Activated CD4-positive, alpha-beta T cell treated with anti-CD3 and anti-CD28 coated beads for 48 hours (primary cell): Measurements from ENCODE around the gene LRRC36.
"Not testable (repeated sequence)": the region's sequence is repeated elsewhere in the genome, so short reads cannot be mapped to it uniquely, and the experiment has no call there.

ENCODE experiments used
- DNase-seq: peaks from one replicate; pipeline ENCODE4 v3.0.0-alpha.2; 2020

Gene LRRC36

DNA sequence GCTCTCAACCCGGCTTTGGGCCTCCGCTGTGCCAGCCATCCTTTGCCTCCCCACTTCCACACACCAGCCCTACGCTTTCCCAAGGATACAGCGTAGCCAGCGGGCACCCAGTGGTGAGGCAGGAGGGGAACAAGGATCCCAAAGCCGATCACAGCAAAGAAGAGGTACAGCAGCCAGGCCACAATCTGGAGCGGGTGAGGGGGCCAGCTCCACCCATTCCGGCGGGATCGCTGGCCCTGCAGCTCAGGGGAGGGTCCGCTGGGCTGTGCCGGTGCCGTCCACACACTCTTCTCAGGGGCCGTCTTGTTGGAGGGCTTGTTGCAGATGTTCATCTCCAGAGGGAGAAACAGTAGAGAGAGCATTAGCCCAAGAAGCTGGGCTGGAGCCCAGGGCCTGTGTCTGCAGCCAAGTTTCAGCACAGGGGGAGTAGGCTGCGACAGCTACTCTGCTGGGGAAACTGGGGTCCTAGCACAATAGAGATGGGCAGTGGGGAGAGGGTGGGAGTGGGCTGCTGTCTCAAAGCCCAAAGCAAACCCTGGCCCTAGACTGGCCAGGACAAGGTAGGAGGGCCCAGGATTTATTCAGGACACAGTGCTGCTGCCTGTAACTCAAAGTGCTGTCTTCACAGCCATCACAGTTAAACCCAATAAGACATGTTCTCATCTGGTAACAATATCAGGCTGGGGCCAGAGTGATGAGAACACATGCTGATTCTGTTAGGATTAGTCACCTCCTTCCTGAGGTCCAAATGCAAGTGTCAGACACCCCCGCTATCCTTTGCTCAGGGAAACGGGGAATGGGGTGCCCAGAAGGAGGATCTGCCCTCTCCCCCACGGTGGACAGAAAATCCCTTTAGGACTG, 79.7 kb downstream of the LRRC36 start:
- no peak for DNase-seq

DNA sequence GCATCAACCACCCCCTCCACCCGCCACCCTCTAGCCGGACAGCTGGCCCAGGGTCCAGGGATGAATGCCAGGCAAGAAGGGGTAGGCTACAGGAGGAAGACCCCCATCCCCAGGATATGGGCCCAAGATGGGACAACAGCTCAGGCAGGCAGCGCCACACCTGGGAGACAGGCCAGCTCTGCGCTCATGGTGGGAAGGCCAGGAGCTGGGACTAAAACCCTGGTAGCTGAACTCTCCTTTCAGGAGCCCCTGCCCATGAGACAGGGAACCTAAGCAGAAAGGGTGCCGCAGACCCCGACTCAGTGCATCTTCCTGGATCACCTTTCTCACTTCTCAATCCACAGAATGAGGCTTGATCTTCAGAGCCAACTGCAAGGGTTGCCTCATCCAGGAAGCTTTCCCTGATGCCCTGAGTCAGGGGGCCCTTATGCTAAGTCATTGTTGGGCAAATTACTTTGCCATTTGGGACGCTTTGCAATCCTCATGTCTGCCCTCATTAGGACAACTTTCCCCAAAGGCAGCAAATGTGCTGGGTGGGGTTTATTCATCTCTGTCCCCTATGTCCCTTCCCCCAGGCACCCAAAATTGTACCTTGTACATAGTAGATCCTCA, 80.7 kb downstream of the LRRC36 start:
- DNase-seq: no peak

DNA sequence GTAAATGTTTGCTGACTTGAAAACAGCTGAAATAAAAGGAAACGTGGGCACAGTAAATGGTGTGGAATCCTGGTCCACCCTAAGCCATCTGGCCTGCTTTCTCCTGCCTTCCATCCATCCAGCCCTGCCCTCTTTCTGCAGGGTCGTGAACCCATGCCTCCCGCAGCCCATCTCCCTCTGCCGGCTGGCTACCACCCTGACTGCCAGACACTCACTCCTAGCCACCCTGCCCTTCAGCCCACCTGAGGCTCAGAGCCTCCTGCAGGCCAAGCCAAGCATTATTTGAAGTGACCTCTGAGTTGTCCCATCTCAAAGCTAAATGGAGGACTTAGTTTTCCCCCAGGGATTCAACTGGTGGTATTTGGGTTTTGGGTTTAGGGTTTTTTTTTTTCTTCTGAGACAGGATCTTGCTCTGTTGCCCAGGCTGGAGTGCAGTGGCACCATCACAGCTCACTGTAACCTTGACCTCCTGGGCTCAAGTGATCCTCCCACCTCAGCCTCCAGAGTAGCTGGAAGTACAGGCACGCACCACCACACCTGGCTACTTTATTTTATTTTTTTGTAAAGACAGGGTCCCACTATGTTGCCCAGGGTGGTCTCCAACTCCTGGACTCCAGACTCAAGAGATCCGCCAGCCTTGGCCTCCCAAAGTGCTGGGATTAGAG, 81.3 kb downstream of the LRRC36 start:
- DNase-seq: no peak

DNA sequence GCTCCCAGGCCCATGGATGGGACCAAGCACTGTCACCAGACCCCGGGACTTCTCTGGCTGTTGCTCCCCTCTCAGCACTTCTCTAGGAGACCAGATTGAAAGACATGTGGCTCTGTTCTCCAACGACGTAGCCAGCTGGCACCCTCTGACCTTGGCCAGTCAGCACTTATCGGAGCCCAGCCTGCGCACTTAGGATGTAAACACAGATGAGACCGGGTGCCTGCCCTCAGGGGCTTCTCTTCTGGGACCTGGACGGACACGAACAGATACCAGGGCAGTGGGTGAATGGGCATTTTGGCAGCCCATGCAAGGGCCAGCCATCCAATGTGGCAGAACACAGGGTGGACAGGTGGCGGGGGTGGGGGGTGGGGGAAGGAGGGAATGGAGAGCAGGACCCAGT, 83.0 kb downstream of the LRRC36 start:
- DNase-seq: no peak

DNA sequence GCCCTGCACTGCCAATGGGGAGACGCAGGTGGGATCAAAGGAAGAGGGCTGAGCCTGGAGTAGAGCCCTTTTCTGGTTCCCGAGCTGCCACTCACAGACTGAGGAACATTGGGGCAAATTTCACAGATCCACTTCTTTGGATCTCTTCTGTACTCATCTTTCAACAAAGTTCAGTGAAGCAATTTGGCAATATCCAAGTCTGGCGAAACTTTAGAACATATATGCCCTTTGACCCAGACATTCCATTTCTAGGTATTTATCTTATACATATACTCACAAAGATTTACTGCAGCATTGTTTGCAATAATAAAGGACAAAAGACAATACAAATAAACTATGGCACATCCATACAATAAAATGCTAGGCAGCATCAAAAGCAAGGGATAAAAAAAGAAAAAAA, 84.7 kb downstream of the LRRC36 start:
- no peak for DNase-seq

DNA sequence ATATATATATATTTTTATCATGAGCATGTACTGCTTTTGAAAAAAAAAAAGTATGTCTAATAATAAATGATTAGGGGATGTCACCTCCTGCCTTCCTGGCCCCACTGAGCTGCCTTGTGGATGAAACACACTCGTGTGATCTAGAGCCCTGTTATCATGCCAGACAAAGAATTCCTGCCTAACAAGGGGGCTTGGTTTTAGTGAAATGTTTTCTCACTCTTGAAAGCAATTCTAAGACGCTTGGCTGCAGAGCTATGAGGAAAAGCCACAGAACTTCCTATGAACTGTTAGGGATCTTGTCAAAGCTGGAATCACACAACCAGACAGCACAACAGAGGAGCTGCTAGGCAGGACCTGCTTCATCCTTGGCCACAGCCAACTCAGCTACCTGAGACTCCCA, 85.7 kb downstream of the LRRC36 start:
- no peak for DNase-seq

DNA sequence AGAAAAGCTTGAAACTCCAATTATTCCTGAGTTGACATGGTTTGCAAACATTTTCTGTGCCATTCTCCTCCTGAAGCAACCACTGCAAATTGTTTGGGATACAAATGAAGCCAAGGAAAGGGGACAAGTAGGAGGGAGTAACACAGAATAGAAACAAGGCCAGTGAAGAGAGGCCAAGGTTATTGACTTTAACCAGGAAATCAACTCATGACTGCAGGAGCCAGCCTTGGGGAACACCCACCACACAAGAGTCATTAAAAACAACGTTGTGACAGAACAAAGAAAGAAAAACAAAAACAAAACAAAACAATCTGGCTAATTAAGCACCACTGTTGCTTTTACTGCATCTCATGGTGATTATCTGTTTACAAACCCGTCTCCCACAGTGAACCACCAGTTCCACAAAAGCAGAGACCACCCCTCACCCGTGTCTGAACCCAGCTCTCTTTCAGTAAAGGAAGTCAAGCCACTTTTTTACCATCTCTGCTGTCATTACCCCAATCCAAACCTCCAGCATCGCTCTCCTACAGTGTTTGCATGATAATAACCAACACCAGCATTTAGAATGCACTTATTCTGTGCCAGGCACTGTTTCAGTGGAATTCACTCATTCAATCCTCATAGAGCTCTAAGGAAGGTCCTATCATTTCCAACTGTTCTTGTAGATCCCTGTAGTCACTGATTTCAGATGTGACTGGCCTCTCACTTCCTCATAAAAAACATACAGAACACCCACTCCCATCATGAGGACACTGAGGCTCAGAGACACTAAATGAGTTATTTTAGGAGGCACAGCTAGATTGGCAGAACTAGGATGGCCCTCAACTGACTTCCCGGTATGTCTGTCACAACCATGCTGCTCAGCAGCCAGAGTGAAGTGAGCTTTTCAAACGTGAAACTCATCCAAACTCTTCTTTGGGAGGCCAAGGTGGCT, 87.6 kb downstream of the LRRC36 start:
- DNase-seq: no peak

DNA sequence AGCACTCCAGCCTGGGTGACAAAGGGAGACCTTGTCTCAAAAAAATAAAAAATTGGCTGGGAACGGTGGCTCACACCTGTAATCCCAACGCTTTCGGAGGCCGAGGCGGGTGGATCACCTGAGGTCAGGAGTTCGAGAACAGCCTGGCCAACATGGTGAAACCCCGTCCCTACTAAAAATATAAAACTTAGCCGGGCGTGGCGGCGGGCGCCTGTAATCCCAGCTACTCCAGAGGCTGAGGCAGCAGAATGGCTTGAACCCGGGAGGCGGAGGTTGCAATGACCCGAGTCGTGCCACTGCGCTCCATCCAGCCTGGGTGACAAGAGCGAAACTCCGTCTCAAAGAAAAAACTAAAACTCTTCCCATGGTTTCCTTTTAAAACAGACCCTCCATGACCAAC, 88.8 kb downstream of the LRRC36 start:
- DNase-seq: not testable (repeated sequence)

DNA sequence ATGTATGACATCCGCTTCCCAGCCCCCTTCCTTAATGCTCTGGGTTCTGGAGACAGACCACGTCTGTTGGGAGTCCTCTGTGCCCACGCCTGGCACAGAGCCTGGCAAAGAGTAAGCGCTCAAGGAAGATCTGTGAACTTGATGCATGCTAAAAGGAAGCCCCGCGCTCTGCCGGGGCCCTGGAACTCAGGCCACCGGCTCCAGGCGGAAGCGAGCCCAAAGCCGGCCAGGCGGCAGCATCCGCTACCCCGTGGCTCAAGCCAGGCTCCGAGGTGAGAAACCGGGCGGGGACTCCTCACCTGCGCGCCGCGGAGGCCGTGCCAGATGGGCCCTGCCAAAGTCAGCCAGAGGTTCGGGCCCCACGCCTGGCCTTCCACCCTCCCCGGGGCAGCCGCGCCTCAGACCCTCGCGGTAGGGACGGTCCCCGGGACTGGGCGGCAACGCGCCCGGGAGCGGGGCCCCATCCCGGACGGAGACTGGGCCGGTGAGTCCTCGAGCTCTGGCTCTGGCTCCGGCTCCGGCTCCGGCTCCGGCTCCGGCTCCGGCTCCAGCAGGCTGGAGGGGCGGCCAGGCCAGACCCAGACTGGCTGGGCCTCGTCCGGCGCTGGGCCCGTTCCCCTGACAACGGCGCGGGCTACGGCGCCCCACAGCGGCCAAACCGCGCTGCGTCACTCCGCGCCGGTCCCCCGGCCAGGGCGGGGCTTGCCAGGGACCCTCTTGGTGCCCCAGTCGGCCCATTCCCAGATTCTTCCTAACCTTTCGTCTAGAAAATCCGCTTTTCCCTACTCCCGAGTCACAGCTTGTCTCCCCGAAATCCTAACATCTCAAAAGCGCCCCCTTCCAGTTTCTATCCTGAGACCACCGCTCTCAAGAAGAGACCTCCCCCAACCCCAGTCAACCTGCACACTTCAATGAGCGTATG, 89.5 kb downstream of the LRRC36 start, which contains the start of gene ZDHHC1:
Gene ZDHHC1, minus strand, starts transcription at position 606 of the 922 bp plus-strand sequence. CDS start 8,702 bp downstream, outside the sequence.
- DNase-seq: peak; percentile 61

DNA sequence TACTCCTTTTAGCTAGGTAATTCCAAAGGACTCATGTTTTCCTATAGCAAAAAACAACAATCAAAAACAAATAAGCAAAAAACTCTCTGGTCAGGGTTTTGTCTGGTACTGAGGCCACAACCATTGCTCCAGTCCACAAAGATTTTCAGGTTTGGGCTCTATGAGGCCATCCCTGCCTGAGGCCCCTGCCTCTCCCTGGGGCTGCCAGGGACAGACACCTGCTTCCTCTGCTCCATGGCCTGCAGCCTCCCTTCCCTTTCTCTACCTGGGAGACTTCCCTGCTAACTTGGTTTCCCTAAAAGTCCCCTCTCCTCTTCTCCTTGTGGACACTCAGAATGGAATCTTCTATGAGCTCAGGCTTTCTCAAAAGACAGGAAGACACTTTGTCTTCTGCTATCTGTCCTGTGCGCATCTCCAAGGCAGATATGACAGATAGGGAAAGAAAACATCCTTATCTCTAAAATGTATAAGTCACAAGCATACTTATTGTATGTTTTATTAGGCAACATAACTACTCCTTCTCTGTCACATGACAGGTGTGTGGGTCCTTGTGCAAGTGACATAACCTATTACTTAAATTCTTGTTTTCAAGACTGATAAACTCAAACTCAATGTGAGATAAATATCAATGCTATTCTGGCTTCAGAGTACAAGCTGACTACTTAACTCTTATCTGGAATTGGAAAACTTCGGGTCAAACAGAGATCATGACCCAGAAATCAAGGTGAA, 90.9 kb downstream of the LRRC36 start:
- DNase-seq: no peak

DNA sequence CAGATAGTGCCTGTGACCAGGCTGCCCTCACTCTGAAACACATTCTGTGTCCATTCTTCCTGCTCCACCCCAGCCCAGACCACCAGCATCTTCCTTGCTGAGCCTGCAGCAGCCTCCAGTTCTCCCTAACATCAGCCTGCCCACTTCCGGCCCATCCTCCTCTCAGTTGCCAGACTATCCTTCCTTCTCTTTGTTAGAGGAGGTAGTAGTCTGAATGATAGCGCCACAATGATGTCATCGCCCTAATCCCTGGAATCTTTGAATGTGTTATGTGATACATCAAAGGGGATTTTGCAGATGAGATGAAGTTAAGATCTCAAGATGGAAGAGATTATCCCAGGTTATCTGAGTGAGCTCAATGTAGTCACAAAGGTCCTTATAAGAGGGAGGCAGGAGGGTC, 92.9 kb downstream of the LRRC36 start:
- no peak for DNase-seq

DNA sequence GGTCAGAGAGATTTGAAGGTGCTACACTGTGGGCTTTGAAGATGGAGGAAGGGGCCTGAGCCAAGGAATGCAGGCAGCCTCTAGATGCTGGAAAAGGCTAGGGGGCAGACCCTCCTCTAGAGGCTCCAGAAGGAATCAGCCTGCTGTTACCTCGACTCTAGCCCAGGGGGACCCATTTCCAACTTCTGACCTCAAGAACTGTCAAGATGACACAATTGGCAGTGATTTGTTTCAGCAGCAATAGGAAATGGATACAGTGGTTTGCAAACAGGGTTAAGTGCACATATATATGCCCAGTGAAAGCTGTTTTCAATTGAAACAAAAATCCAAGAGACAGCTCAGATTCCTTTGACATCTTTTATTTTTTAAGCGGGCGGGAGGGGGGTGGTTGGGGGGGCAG, 93.3 kb downstream of the LRRC36 start:
- no peak for DNase-seq

DNA sequence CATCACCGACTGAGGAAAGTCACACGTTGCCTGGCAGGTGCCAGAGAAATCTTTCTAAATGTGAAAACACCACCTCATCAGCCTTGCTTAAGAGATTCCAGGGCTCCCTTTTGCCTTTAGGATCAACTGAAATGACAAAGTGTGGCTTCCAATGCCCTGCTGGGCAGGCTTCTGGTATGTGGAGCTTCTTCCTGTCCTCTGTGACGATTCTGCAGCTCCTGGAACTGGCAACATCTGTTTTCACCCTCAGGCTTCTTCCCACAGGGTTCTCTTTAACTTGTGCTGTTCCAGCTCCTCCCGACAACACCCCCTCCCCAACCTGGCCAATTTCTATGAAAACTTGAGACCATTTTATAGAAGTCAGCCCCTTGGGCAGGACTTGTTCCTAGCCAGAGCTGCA, 94.4 kb downstream of the LRRC36 start:
- no peak for DNase-seq

DNA sequence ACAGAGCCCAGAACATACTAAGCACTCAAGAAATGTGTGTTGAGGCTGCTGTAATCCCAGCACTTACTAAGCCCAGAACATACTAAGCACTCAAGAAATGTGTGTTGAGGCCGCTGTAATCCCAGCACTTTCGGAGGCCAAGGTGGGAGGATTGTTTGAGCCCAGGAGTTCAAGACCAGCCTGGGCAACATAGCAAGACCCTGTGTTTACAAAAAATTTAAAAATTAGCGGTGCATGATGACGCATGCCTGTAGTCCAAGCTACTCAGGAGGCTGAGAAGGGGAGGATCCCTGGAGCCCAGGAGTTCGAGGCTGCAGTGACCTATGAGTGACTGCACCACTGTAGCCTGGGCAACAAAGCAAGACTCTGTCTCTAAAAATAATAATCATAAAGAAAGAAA, 96.4 kb downstream of the LRRC36 start:
- no peak for DNase-seq

DNA sequence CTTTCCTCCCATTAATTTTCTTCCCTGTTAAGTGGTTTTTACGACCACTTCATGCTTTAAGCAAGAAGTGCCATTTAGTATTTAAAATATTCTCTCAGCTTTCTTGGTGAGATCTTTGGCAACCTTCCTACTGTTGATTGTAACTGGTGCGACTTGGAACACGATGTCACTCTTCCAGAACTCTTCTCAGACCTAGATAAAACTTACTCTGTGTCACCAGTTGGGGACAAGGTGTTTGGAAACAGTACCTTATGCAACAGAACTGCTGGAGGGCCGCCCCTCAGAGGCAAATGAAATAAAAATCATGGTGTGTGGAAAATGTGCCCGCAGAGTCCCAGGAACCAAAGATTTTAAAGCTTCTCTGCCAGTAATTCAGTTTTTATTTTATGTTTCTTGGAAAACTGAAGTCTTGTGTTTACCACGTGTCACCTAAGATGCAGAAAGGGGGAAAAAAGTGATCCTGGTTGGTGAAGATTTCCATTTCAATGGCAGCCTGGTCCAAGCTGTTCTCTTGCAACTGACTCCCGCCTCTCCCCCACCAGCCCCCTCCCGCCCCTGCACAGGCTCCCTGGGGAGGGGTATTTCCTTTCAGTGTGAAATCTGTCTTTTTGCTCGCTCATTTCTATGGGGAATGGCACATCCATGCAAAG, 97.1 kb downstream of the LRRC36 start:
- no peak for DNase-seq

DNA sequence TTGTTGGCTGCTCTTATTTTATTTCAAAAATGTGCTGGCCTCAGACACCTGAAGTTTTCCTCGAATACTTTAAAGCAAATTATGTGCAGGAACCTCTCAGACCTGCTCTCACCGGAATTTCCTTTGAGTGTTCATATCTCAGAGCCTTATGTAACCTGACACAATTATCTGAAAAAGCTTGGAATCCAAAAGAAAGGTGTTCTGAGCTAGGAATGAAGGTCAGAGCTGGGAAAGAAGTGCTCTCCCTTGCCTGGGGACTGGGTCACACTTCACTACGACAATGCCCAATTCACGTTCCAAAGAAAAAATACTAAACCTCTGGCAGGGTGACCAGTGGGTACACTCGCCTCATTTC, 97.6 kb downstream of the LRRC36 start:
- DNase-seq: no peak

DNA sequence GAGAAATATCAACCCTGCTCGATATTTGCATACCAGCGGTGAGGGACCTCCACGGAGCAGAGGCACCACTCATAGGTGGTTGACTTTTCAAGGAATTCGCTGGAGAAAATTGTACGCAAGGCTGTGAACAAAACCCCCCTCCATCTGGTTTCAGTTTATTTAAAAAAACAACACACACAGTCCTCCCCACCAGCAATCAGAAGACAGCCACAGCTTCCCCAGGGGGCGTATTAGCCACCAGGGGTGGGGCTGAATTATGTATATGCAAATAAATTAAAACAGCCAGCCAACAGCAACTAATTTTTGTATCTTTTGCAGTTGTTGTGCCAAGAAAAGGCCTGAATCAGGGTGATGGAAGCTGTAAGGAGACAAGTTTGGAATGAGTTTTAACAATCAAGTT, 98.4 kb downstream of the LRRC36 start:
- DNase-seq: no peak

DNA sequence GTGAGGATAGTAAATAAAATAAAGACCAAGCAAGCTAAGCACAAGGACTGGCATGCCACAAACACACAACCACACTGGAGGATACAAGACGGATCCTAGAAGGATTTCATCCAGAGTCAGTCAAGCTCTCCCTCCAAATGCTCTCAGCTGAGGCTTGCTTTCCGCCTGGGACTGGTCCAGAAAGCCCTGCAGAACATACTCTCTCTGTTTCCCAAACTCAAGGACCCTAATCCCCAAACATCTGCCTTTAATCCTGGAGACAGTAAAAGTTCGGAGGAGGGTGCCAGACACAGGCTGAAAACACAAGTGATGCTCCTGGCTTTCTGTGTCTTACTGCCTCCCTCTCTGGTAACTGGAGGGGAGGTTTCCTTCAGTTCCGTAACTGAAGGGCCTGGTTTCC, 99.0 kb downstream of the LRRC36 start:
- no peak for DNase-seq

DNA sequence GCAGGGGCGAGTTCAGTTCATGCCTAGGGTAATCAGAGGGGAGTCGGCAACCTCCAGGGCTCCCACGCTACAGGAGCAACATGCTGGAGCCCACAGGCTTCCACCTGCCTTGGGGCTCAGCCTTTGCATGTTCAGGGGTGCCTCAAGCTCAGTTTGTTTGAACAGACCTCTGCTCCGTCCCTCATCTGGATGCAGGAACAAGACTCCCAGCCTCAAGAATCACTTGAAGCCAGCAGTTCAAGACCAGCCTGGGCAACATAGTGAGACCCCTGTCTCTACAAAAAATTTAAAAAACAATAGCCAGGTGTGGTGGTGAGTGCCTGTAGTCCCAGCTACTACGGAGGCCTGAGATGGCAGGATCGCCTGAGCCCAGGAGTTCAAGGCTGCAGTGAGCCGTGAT, 99.4 kb downstream of the LRRC36 start:
- no peak for DNase-seq

DNA sequence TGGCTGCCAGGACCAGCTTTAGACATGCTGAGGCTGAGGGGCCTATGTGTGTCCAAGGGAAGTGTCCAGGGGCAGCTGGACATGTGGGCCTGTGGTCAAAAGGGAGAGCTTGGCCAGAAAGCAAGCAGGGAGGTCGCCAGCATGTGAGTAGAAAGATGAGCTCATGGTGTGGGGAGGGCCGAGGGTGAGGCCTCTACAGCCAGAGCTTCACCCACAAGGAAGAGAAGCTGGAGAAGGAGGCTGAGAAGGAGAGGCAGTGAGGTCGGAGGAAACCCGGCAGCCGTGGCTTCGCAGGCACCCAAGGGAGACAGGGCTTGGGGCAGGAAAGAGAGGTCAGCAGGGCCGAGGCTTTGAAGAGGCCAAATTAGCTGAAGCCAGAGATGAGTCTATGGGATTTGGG, 100.3 kb downstream of the LRRC36 start:
- no peak for DNase-seq
